ENCODE measurements around the gene DEAF1.
A peak's percentile ranks its signal among the peaks of the same experiment; 100 is the strongest.

Gene DEAF1

DNA sequence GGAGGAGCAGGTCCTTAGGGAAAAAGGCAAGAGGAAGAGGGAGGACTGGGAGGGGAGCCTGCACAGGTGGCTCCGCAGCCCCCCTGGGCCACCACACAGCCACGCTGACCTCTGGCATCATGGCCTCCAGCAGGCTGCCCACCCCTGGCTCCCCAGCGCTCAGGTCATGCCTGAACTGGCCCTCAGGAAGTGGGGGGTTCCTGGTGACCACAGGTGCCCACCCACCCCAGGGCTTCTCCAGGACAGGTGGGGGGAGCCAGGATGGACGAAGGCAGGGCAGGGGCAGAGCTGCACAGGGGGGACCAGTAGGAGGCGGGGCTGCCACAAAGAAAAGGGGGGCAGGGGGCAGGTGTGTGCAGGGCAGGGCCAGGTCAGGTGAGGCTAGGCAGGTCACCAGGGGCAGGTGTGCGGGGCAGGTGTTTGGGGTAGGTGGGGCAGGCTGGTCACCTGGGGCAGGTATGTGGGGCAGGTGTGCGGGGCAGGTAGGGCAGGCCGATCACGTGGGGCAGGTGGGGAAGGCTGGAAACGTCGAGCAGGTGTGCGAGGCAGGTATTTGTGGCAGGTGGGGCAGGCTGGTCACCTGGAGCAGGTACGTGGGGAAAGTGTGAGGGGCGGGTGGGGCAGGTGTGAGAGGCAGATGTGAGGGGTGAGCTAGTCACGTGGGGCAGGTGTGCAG is 997 bp downstream of the DEAF1 start:
- TF ChIP-seq, protein P1, sequence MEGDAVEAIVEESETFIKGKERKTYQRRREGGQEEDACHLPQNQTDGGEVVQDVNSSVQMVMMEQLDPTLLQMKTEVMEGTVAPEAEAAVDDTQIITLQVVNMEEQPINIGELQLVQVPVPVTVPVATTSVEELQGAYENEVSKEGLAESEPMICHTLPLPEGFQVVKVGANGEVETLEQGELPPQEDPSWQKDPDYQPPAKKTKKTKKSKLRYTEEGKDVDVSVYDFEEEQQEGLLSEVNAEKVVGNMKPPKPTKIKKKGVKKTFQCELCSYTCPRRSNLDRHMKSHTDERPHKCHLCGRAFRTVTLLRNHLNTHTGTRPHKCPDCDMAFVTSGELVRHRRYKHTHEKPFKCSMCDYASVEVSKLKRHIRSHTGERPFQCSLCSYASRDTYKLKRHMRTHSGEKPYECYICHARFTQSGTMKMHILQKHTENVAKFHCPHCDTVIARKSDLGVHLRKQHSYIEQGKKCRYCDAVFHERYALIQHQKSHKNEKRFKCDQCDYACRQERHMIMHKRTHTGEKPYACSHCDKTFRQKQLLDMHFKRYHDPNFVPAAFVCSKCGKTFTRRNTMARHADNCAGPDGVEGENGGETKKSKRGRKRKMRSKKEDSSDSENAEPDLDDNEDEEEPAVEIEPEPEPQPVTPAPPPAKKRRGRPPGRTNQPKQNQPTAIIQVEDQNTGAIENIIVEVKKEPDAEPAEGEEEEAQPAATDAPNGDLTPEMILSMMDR (conservative IDR thresholded peaks at IDR 0.05; ENCODE audit: low read depth, low read length) = no peak
- peak overlapping the region; percentile 51 for H3K4me2 ChIP-seq
- no peak overlapping the region; the same call in 1 of the 2 replicates for H3K27ac ChIP-seq
- H3K4me3 ChIP-seq (IDR thresholded peaks at IDR 0.05; ENCODE audit: insufficient read depth, low read depth, low read length) = no peak overlapping the region
- H3K9ac ChIP-seq = no peak overlapping the region; the same call in 1 of the 2 replicates
- H2AFZ ChIP-seq (ENCODE audit: low read depth) = no peak overlapping the region
- no peaks in the 10 kb centered on the region for H4K20me1 ChIP-seq (ENCODE audit: insufficient read depth)
- peaks cover 30% of the 10 kb centered on the region for H3K4me1 ChIP-seq (ENCODE audit: low read depth, poor library complexity, severe bottlenecking)
- H3K79me2 ChIP-seq (ENCODE audit: insufficient read depth, low read depth) = peaks cover 56% of the 10 kb centered on the region
- no peaks in the 10 kb centered on the region for H3K27me3 ChIP-seq (ENCODE audit: insufficient read depth, low read depth)
- no peaks in the 10 kb centered on the region for H3K36me3 ChIP-seq (ENCODE audit: insufficient read depth)

DNA sequence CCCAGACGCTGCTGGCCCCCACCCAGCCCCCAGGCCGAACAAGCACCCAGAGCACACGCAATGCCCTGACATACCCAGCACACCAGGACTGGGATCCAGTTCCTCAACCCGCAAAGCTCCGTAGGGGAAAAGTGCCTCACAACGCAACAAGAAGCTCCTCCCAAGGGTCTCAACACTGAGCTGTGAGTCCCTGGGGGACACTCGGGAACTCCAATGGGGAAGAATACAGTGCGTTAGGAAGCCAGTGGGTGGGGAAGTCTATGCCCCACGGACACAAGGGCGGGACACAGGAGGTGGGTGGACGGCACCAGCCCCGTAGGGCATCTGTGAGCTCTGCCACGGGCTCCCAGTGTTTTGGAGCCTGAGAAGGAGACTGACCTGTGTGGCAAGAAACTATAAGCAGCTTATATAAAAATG is 1.6 kb downstream of the DEAF1 start:
- H3K4me1 ChIP-seq (ENCODE audit: low read depth, poor library complexity, severe bottlenecking) = peaks cover 30% of the 10 kb centered on the region
- peaks cover 56% of the 10 kb centered on the region for H3K79me2 ChIP-seq (ENCODE audit: insufficient read depth, low read depth)
- no peak overlapping the region for H3K4me3 ChIP-seq (IDR thresholded peaks at IDR 0.05; ENCODE audit: insufficient read depth, low read depth, low read length)
- H3K27ac ChIP-seq = no peak overlapping the region
- TF ChIP-seq, protein P1 (conservative IDR thresholded peaks at IDR 0.05; ENCODE audit: low read depth, low read length) = no peak
- H3K4me2 ChIP-seq = peak overlapping the region; percentile 7; the same call in 1 of the 2 replicates
- no peak overlapping the region for H3K9ac ChIP-seq
- no peaks in the 10 kb centered on the region for H3K27me3 ChIP-seq (ENCODE audit: insufficient read depth, low read depth)
- H3K36me3 ChIP-seq (ENCODE audit: insufficient read depth) = no peaks in the 10 kb centered on the region
- H2AFZ ChIP-seq (ENCODE audit: low read depth) = no peak overlapping the region
- no peaks in the 10 kb centered on the region for H4K20me1 ChIP-seq (ENCODE audit: insufficient read depth)

DNA sequence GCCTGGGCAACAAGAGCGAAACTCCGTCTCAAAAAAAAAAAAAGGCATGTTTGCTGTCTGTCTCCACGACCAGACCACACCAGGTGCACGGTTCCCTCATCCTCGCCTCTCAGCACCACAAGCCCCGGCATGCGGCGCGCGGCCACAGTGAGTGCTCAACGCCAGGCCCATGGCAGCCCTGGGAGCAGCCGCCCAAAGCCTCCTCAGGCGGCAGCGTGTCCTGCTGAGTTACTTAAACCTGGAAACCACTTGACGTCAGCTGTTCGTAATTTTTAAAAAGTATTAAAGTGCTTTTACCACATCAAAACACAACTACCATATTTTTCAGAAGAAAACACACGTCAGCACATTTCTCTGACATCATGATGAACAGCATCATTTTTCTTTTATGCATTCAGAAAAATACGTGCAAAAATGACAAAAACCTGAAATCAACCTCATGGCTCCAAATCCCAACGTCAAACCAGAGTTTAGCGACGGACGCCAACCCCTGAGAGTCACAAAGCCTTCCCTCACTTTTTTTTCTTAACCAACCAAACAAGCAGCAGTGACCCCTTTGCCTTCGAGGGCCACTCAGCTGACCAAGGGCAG is 2.1 kb downstream of the DEAF1 start:
- Histone ChIP-seq H3K4me2 (peak overlapping the region; percentile 7; the same call in 1 of the 2 replicates), H3K4me3 (IDR thresholded peaks at IDR 0.05; ENCODE audit: insufficient read depth, low read depth, low read length) (no peak overlapping the region), H3K27ac (no peak overlapping the region), H4K20me1 (ENCODE audit: insufficient read depth) (no peaks in the 10 kb centered on the region), H3K9ac (no peak overlapping the region), H3K36me3 (ENCODE audit: insufficient read depth) (no peaks in the 10 kb centered on the region; the same call in 1 of the 2 replicates), H3K27me3 (ENCODE audit: insufficient read depth, low read depth) (no peaks in the 10 kb centered on the region), H2AFZ (ENCODE audit: low read depth) (no peak overlapping the region), H3K79me2 (ENCODE audit: insufficient read depth, low read depth) (peaks cover 55% of the 10 kb centered on the region), H3K4me1 (ENCODE audit: low read depth, poor library complexity, severe bottlenecking) (peaks cover 30% of the 10 kb centered on the region)
- TF ChIP-seq, protein P1 (conservative IDR thresholded peaks at IDR 0.05; ENCODE audit: low read depth, low read length) = no peak

DNA sequence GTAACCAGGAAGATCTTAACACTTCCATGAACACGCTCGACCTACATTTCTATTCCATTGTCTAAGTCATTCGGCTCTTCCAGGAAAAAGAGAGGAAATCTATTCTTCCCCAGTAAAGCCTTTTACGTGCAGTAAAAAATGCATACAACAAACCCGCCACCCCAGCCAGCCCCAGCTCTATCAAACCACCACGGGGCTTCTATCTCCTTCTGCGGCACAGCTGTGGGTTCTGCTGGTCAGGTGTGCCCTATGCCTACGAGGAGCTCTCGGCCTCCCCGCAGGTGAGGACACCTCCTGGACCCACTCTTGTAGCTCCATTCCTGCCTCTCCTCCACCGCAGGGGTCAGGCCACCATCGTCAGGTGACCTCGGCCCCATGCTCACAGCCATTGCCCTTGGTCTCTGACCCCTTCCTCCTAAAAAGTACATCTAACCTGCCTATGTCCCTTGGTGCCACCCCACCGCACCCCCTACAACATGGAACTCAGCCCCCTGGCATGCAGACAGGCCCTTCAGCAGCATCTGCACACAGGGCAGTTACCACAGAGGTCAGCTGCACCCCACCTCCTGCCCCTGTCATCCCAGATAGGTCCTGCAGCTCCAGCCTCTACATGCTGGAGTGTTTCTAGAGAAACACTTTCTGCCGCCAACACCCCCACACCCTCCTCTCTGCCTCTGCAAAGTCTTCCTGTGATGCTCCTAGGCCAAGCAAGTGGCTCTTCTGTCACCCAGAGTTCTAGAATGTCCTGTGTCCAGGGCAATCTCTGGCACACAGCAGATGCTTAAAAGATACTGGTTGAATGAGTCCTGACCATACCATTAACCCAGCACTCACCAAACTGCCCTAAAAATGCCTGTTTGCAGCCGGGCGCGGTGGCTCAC is 3.1 kb downstream of the DEAF1 start:
- Histone ChIP-seq H3K4me1 (ENCODE audit: low read depth, poor library complexity, severe bottlenecking) (peaks cover 25% of the 10 kb centered on the region), H3K36me3 (ENCODE audit: insufficient read depth) (no peaks in the 10 kb centered on the region; the same call in 1 of the 2 replicates), H3K9ac (no peak overlapping the region), H3K27me3 (ENCODE audit: insufficient read depth, low read depth) (no peaks in the 10 kb centered on the region), H2AFZ (ENCODE audit: low read depth) (no peak overlapping the region), H3K4me2 (no peak overlapping the region), H4K20me1 (ENCODE audit: insufficient read depth) (no peaks in the 10 kb centered on the region), H3K4me3 (IDR thresholded peaks at IDR 0.05; ENCODE audit: insufficient read depth, low read depth, low read length) (no peak overlapping the region), H3K79me2 (ENCODE audit: insufficient read depth, low read depth) (peaks cover 51% of the 10 kb centered on the region), H3K27ac (no peak overlapping the region)
- TF ChIP-seq, protein P1 (conservative IDR thresholded peaks at IDR 0.05; ENCODE audit: low read depth, low read length) = no peak

All from KMS-11 (cell line).